GM19043 (cell line): ENCODE measurements around the gene TBC1D1.

Experiments
- ATAC-seq: cut with Tn5 transposase; IDR thresholded peaks from one replicate; pipeline ENCODE4 v1.9.1; 2021; ENCODE audit warnings: low read depth; ENCODE audit not compliant: unreplicated experiment

The TBC1D1 gene

GRCh38 chr4:38037612-38038011 is 146.7 kb downstream of the TBC1D1 start:
- no peak for ATAC-seq

DNA sequence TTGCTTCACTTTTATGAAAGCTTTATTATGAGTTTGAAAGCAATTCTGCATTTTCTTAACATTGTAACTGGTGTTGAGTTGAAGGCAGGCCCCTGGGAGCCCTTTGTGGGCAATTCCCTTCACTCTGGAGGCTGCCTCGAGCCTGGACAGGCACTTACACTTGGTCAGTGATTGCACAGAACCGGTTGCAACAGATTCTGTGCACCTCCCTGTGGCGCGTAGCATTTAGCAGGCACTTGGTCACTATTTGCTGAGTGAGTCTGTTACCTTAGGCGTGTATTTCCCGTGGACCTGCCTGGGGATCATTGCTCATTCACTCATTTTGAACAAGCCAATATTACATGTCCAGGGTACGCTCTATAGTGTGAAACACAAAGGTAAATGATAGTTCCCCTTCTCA is 149.7 kb downstream of the TBC1D1 start:
- ATAC-seq, result no peak

DNA sequence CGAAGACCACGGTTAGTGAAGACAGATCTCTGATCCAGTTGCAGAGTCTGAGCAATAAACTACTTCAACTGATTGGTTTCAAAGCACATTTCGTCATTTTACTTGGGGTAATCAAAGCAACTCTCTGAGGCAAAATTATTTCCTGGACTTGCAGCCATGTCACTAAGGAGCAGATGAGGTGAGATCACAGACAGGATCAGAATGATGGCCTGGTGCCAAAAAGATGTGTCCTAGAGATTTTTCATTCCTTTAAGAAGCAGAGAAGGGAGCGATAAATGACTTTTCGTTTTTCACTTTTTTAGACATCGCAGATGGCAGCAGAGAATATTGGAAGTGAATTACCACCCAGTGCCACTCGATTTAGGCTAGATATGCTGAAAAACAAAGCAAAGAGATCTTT is 153.2 kb downstream of the TBC1D1 start:
- no peak for ATAC-seq

DNA sequence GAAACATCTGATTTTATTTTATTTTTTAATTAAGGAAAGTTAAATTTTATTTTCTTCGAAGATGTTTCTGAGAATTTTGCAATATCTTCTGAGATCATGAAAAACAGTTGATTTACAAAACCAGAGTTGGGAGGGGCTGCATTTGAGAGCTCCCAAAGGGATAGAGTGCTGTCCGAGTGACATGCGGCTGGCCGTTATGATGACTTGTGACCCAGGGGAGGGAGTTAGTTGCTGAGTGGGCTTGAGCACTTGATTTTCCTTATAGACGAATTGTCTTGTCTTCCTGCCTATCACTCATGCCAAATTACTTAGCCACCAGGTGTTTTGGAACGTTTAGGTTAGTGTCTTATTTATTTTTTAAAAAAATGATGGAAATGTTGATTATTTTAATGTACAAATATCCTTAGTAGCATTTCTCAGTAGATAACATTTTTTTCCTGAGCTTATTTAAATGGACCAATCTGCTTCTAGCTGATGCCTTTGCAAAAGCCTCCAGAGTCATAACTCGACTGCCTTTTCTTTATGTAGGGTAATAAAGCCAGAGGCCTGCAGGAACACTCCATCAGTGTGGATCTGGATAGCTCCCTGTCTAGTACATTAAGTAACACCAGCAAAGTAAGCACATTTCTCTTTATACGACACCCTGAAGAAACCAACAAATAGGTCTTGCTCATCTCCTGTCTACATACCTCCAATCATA is 154.6 kb downstream of the TBC1D1 start:
- no peak for ATAC-seq

DNA sequence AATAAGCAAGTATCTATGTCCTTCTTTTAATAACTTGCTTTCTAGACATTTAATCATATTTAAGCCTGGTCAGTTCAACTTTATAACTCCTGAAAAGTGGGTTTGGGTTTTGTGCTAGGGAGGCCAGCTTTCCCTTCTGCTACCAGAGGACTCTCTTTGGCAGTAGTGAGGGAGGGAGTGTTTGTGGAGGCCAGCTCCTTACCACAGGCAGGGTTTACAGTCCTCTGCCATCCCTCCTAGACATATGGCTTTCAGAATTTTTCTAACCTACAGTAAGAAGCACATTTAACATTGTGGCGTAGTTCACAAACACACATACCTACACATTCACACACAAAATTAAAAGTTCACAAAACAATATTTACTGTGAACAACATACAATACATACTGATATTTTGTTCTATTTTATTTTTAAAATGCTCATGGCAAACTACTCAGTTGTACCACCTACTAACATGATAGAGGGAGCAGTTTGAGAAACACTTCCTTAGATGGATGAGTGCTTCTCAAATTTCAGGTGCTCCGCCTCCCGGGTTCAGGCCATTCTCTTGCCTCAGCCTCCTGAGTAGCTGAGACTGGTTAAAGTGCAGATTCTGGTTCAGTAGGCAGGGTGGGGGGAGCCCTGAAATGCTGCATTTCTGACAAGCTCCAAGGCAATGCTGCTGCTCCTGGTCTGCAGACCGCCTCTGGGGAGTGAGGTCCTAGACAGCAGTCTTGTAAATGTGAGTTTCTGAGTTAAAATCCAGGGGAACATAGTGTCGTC is 156.0 kb downstream of the TBC1D1 start:
- no peak for ATAC-seq

DNA sequence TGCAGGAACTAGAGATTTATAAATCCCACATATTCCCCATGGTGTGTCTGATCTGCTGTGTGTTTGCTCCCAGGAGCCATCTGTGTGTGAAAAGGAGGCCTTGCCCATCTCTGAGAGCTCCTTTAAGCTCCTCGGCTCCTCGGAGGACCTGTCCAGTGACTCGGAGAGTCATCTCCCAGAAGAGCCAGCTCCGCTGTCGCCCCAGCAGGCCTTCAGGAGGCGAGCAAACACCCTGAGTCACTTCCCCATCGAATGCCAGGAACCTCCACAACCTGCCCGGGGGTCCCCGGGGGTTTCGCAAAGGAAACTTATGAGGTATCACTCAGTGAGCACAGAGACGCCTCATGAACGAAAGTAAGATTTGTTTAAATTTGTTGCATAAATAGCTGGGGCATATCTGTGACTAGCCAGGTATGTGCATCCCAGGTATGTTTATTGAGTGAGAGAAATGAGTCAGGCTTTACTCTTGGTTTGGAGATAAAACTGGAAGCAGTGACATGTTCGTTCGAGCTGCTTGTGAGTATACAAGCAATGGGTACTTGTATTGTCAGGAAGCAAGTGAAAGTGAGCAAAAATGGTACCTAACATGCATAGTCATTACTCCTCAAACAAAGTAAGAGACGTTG is 158.8 kb downstream of the TBC1D1 start:
- ATAC-seq, result no peak

GRCh38 chr4:38050560-38051350 is 159.9 kb downstream of the TBC1D1 start:
- no peak for ATAC-seq

DNA sequence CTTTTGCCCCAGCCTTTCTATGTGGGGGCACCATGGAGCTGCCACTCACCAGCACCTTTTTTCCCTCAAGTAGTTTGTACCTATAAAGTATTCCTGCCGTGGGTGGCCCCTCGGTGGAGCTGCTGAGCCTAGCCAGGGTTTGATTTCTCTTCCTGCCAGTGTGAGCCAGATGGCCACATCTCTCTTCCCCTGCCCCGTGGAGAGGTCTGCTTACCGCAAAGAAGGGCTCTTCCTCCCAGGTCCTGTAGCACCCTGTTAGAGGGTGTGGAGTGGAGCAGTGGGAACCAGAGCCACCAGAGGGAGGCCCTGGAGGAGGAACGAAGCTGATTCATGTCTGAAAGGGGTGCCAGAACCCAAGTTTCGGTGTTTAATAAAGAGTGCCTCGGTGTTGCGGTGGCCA is 164.7 kb downstream of the TBC1D1 start:
- no peak for ATAC-seq

DNA sequence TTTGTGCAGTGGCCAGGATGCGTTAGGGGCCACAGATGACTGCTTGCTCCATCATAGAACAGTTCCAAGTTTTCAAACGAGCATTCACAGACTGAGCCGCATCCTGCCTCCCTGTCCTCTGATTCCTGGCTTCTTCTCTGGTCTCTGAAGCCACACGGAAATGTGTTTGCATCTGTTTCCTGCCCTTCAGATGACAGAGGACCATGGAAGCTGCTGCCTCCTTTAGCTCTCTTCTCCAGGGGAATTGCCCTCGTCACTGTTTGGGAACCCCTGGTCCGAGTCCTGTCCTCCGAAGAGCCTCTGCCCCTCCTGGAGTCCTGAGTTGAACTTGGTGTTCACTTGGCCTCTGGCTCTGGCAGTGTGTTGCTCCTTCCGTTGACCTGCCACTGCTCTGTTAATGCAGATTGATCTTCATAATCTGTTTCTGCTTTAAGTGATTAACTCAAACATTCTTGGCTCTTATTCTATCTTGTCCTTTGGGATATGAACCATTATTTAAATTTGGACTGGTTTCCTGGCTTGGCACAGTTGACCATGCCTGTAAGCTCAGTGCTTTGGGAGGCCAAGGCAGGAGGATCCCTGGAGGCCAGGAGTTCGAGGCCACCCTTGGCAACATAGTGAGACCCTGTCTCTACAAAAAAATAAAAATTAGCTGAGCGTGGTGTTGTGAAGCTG is 165.3 kb downstream of the TBC1D1 start:
- no peak for ATAC-seq

GRCh38 chr4:38058151-38058550 is 167.3 kb downstream of the TBC1D1 start:
- ATAC-seq, result no peak

DNA sequence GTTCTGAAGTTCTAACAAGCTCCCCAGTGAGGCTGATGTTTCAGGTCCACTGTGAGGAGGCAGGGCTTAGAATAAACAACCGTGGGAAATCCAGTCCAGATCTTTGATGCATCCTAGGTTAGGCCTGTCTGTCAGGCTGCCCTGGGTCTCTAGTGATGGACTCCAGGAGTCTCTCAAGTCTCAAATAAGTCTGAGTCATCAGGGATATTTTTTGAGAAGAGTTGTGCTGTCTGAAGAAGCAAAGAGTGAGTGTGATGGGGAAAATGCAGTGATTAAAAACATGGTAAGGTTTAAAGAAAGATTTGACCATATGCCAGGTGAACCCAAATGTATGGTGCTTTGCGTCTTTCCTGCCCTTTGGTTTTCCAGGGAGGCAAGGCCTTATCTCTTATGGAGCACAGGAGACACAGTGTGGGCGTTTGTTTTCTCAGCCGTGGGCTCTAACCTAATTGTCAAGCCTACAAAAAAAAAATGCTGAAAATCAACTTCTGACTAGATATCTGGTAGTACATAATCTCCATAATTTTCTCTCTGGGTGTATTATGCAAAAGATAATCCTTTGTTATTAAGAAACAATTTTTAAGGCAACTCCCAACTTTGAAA is 170.0 kb downstream of the TBC1D1 start:
- ATAC-seq, result no peak

- peak; percentile 51 for ATAC-seq
Measured at GRCh38 chr4:38062088-38062775, 171.3 kb downstream of the TBC1D1 start.

GRCh38 chr4:38062776-38063097 is 171.9 kb downstream of the TBC1D1 start:
- ATAC-seq, result no peak

DNA sequence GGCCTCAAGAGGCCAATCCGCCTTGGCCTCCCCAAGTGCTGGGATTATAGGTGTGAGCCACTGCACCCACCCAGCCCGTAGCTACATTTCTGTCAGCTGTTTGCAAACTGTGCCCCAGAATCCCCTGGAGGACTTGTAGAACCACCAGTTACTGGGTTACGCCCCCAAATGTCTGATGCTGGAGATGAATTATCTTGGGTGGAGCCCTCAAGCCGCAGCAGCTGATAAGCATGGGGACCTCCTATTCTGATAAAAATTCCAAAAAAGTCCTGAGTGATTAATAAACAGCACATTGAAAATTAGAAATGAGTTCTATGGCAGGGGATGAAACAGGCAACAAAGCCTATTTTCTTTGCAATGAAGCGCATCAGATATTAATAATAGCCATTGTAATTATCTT is 174.3 kb downstream of the TBC1D1 start:
- ATAC-seq, result no peak

DNA sequence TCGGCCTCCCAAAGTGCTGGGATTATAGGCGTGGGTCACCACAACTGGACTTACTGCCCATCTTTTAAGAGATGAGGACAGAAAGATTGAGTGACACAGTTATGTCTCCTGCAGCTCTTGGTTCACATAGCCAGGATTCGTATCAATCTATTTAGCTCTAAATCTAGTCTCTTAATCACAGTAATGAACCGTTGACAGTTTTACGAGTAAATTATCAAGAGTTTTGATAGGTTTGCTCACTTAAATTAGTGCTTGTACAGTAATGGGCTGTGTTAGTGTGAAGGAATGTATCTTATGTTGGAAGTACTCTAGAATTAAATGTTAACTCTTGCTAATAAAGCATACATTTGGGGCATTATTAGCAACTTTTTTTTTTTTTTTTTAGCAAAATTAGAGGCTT is 175.0 kb downstream of the TBC1D1 start:
- ATAC-seq, result no peak

- no peak for ATAC-seq
Measured at GRCh38 chr4:38067499-38067898, 176.6 kb downstream of the TBC1D1 start.

DNA sequence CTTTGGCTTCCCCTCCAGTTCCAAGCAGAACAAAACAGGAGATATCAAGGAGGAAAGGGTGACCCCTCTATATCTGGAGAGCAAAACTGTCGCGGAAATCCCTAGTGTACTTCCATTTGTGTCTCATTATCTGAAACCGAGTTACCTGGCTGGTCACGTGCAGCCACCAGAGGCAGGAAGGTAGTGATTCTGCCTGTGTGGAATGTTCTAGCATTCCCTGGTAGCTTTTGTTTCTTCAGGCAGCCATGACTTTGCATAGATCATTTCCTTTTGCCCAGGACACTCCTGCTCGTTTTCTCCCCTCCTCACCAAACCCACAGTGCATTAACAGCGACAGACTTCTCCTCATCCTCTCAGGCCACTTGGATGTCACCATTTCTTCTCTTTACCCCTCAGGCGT is 177.2 kb downstream of the TBC1D1 start:
- ATAC-seq, result no peak

DNA sequence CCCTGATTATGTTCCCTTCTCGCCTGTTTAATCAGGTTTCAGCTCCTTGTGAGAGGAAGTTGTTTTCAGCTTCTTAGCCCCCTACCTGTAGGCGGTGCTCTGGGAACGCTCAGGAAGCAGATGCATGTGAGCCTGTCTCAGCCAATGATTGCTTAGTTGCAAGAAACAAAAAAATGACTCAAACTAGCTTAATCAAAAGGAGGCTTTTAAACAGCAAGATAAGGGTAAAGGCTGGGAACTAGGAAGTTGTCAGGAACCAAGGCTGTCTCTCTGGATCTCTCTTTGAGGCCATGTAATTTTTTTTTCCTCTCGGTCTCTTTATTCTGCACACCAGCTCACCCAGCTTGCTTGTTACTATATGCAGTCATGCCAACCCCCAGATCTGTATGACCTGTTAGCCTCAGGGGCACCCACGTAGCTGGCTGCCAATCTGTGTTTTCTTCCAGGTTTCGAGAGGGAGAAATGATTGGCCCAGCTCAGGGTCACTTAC is 178.4 kb downstream of the TBC1D1 start:
- no peak for ATAC-seq

DNA sequence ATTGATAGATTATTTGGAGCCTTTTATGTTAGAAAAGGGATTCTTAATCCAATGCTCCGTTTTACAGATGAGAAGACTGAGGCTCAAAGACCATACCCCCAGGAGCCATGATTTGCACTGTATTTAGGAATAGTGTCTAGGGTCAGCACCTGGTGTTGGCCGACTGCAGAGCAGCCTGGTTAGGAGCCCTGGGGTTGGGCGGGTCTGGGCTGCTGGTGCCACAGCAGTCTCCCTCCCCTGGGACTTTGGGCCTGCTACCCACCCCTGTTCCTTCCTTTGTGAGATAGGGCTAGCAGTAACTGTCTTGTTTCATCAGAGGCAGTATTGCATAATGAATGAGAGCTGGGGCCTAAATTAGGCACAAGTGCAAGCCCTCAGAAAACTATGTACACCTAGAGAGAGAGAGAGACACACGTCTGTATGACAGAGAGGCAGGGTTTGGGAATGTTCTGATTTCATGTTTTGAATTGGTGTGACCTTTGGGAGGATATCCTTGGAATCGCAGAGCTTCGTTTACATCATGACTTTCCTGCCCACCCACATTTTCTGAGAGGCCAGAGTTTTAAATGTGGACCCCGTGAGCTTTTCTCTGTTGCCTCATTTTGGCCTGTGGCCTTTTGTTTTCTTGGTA is 181.0 kb downstream of the TBC1D1 start:
- ATAC-seq, result no peak
